ENCODE data around the gene TMOD2. TPM values are rescaled to one million over a fixed set of nuclear protein-coding genes. Genes with fewer than 3 reads are reported as not detected.

TMOD2 gene
- total RNA-seq, 1 donor from 2014 or later, result 1.9 TPM

GRCh38 chr15:51755790-51756189 is 4.4 kb downstream of the TMOD2 start:
- peaks cover 7% of the 10 kb centered on the region for H3F3A ChIP-seq (ENCODE audit: low read depth)
- Mint-ChIP-seq H3K36me3 (no peaks in the 10 kb centered on the region), H3K4me1 (peaks cover 12% of the 10 kb centered on the region), H3K27me3 (ENCODE audit: insufficient read depth, low read depth) (peaks cover 13% of the 10 kb centered on the region), H3K4me3 (no peak overlapping the region), H3K27ac (no peak overlapping the region), H3K9me3 (peaks cover 2% of the 10 kb centered on the region)
- H4K20me1 ChIP-seq (ENCODE audit: low read depth), result no peaks in the 10 kb centered on the region
- H3K27ac ChIP-seq, result no peak overlapping the region
- H3K9me3 ChIP-seq (ENCODE audit: low read depth), result no peaks in the 10 kb centered on the region
- TF ChIP-seq EZH2 (IDR thresholded peaks at IDR 0.05) (no peak), CTCF (IDR thresholded peaks at IDR 0.05) (no peak)
- H3K79me2 ChIP-seq (ENCODE audit: low read depth), result no peaks in the 10 kb centered on the region
- no peak for DNase-seq (ENCODE audit: low spot score)
- H3K4me3 ChIP-seq, result no peak overlapping the region
- H3K27me3 ChIP-seq, result peaks cover 41% of the 10 kb centered on the region
- H3K4me2 ChIP-seq, result no peak overlapping the region
- no peaks in the 10 kb centered on the region for H3K4me1 ChIP-seq
- H2AFZ ChIP-seq (replicated peaks), result no peak overlapping the region
- H3K9ac ChIP-seq, result no peak overlapping the region
- no peaks in the 10 kb centered on the region for H3K36me3 ChIP-seq

GRCh38 chr15:51756482-51756881 is 5.1 kb downstream of the TMOD2 start:
- H3K79me2 ChIP-seq (ENCODE audit: low read depth), result no peaks in the 10 kb centered on the region
- no peaks in the 10 kb centered on the region for H3K4me1 ChIP-seq
- TF ChIP-seq EZH2 (IDR thresholded peaks at IDR 0.05) (no peak), EZH2phosphoT487 (IDR thresholded peaks at IDR 0.05) (no peak), CTCF (IDR thresholded peaks at IDR 0.05) (no peak)

GRCh38 chr15:51757450-51757849 is 6.1 kb downstream of the TMOD2 start:
- peaks cover 8% of the 10 kb centered on the region for H3K27me3 Mint-ChIP-seq (ENCODE audit: insufficient read depth, low read depth)

More at GRCh38 chr15:51756482-51756881, 5.1 kb downstream of the TMOD2 start:
- peaks cover 8% of the 10 kb centered on the region for H3K27me3 Mint-ChIP-seq (ENCODE audit: insufficient read depth, low read depth)
- H3K4me3 Mint-ChIP-seq, result no peak overlapping the region
- H3K4me1 Mint-ChIP-seq, result peaks cover 9% of the 10 kb centered on the region
- no peak overlapping the region for H2AFZ ChIP-seq (replicated peaks)
- no peak for DNase-seq (ENCODE audit: low spot score)
- H3K27me3 ChIP-seq, result peaks cover 34% of the 10 kb centered on the region
- no peak overlapping the region for H3K4me2 ChIP-seq
- no peak overlapping the region for H3K4me3 ChIP-seq
- no peaks in the 10 kb centered on the region for H3K36me3 ChIP-seq
- no peaks in the 10 kb centered on the region for H3K9me3 ChIP-seq (ENCODE audit: low read depth)
- no peaks in the 10 kb centered on the region for H3K36me3 Mint-ChIP-seq
- peaks cover 2% of the 10 kb centered on the region for H3K9me3 Mint-ChIP-seq
- no peak overlapping the region for H3K27ac ChIP-seq
- no peak overlapping the region for H3K27ac Mint-ChIP-seq
- H3F3A ChIP-seq (ENCODE audit: low read depth), result peaks cover 7% of the 10 kb centered on the region
- no peak overlapping the region for H3K9ac ChIP-seq
- H4K20me1 ChIP-seq (ENCODE audit: low read depth), result no peaks in the 10 kb centered on the region

More at GRCh38 chr15:51757450-51757849, 6.1 kb downstream of the TMOD2 start:
- Mint-ChIP-seq H3K4me3 (no peak overlapping the region), H3K27ac (no peak overlapping the region), H3K4me1 (peaks cover 4% of the 10 kb centered on the region), H3K36me3 (no peaks in the 10 kb centered on the region), H3K9me3 (peaks cover 2% of the 10 kb centered on the region)
- H3K36me3 ChIP-seq, result no peaks in the 10 kb centered on the region
- no peaks in the 10 kb centered on the region for H3K79me2 ChIP-seq (ENCODE audit: low read depth)
- no peaks in the 10 kb centered on the region for H3K4me1 ChIP-seq
- no peaks in the 10 kb centered on the region for H4K20me1 ChIP-seq (ENCODE audit: low read depth)
- no peak overlapping the region for H3K4me2 ChIP-seq
- H3K27ac ChIP-seq, result no peak overlapping the region
- no peak overlapping the region for H2AFZ ChIP-seq (replicated peaks)
- no peak overlapping the region for H3K9ac ChIP-seq
- H3K4me3 ChIP-seq, result no peak overlapping the region
- H3K9me3 ChIP-seq (ENCODE audit: low read depth), result no peaks in the 10 kb centered on the region
- H3K27me3 ChIP-seq, result peaks cover 27% of the 10 kb centered on the region
- no peaks in the 10 kb centered on the region for H3F3A ChIP-seq (ENCODE audit: low read depth)
- TF ChIP-seq EZH2phosphoT487 (IDR thresholded peaks at IDR 0.05) (no peak), EZH2 (IDR thresholded peaks at IDR 0.05) (no peak), CTCF (IDR thresholded peaks at IDR 0.05) (no peak)
- DNase-seq (ENCODE audit: low spot score), result no peak
